GM12878 (cell line): ENCODE measurements around the gene RALGPS1. TPM values are rescaled to one million over a fixed set of nuclear protein-coding genes. Genes with fewer than 3 reads are reported as not detected.

Source experiments
- ATAC-seq: fragments of 200-7000 bp; cut with Tn5 transposase; 3 replicates; pipeline ENCODE4 v1.9.1; 2020; ENCODE audit warnings: mild to moderate bottlenecking, moderate library complexity
- BruUV-seq: library from RNA; stranded (reverse); fragments of 400-500 nt; replicated peaks from 2 replicates; lab custom pipeline; 2021; lab: Mats Ljungman, UMichigan
- CTCF ChIA-PET: fragments of 300-600 bp; sonication (Branson Sonifier 250); formaldehyde crosslinking; extraction: SDS; loops from one replicate; lab custom pipeline; 2021; ENCODE audit warnings: inconsistent platforms; lab: Yijun Ruan, JAX
- POLR2A ChIA-PET: fragments of 350-600 bp; formaldehyde crosslinking; extraction: SDS; loops from one replicate; lab custom pipeline; 2021; ENCODE audit warnings: inconsistent platforms; lab: Charles Lee
- RAD21 ChIA-PET: fragments of 300-600 bp; sonication (Branson Sonifier 250); formaldehyde crosslinking; loops from one replicate; lab custom pipeline; 2023; ENCODE audit warnings: antibody characterized with exemption; ENCODE audit not compliant: unreplicated experiment; lab: Charles Lee
- SMC1A ChIA-PET: fragments of 300-600 bp; sonication (Branson Sonifier 250); formaldehyde crosslinking; loops from one replicate; lab custom pipeline; 2023; ENCODE audit not compliant: unreplicated experiment, uncharacterized antibody; lab: Charles Lee
- DNase-seq: peaks from one replicate; pipeline ENCODE4 v3.0.0-alpha.2; 2011; ENCODE audit warnings: low read depth, low spot score
- FAIRE-seq: peaks from 3 replicates; lab custom pipeline; 2011; peaks lifted over from hg19 to GRCh38; lab: Jason Lieb, UNC
- H2AFZ ChIP-seq: 2 replicates; pipeline ENCODE4 v1.6.0; 2011; ENCODE audit warnings: low read depth, low read length, control low read depth; ENCODE audit not compliant: control insufficient read depth
- H3K27ac ChIP-seq: 2 replicates; pipeline ENCODE4 v1.5.1; 2011; ENCODE audit warnings: control low read depth; ENCODE audit not compliant: control insufficient read depth, insufficient read depth
- H3K27me3 ChIP-seq, 2 experiments: replicated peaks in 1 of 2; 2 replicates each; pipeline versions ENCODE4 v1.6.0 to v1.6.1; 2011; ENCODE audit warnings: low read length in 1 of 2; ENCODE audit not compliant: control insufficient read depth in 2 of 2, insufficient read depth in 2 of 2
- H3K36me3 ChIP-seq, 2 experiments: 2 replicates each; pipeline ENCODE4 v1.5.1; 2011; ENCODE audit warnings: low read length in 1 of 2; ENCODE audit not compliant: control insufficient read depth in 2 of 2, insufficient read depth in 2 of 2
- H3K4me1 ChIP-seq: 2 replicates; pipeline ENCODE4 v1.6.1; 2011; ENCODE audit warnings: mild to moderate bottlenecking, low read length, moderate library complexity, mixed read lengths; ENCODE audit not compliant: control insufficient read depth, insufficient read depth
- H3K4me2 ChIP-seq: 2 replicates; pipeline ENCODE4 v1.6.0; 2011; ENCODE audit warnings: control low read depth; ENCODE audit not compliant: control insufficient read depth, insufficient read depth
- H3K4me3 ChIP-seq: fragments of 200-600 bp; sonication (generic); 2 replicates; pipeline ENCODE4 v1.5.1; 2016
- H3K79me2 ChIP-seq: 2 replicates; pipeline ENCODE4 v1.6.0; 2011; ENCODE audit warnings: low read length; ENCODE audit not compliant: control insufficient read depth, insufficient read depth
- H3K9ac ChIP-seq: 2 replicates; pipeline ENCODE4 v1.8.0; 2011; ENCODE audit warnings: low read length, control low read depth, mixed read lengths; ENCODE audit not compliant: control insufficient read depth, insufficient read depth
- H3K9me3 ChIP-seq: replicated peaks from 3 replicates; pipeline ENCODE4 v1.5.1; 2011; ENCODE audit warnings: mild to moderate bottlenecking, low read length; ENCODE audit not compliant: control insufficient read depth, insufficient read depth
- H4K20me1 ChIP-seq: 2 replicates; pipeline ENCODE4 v1.6.0; 2011; ENCODE audit not compliant: control insufficient read depth, insufficient read depth
- ASH2L ChIP-seq: fragments of 300-600, 200-600 bp; sonication (generic); IDR thresholded peaks from 2 replicates; pipeline ENCODE4 v1.6.1; 2017; ENCODE audit warnings: low read depth, mild to moderate bottlenecking, borderline replicate concordance
- CREB1 ChIP-seq: IDR thresholded peaks from 2 replicates; pipeline ENCODE4 v1.6.1; 2012; ENCODE audit warnings: low read depth, mild to moderate bottlenecking, inconsistent platforms
- CUX1 ChIP-seq: IDR thresholded peaks from 2 replicates; pipeline ENCODE4 v1.6.1; 2012; ENCODE audit warnings: improper control_type of control experiment, low read depth, low read length; ENCODE audit not compliant: insufficient replicate concordance
- DPF2 ChIP-seq: fragments of 450-650 bp; IDR thresholded peaks from 2 replicates; pipeline ENCODE4 v1.6.1; 2017; ENCODE audit warnings: mild to moderate bottlenecking
- HDAC2 ChIP-seq: fragments of 200-600 bp; sonication (generic); IDR thresholded peaks from 2 replicates; pipeline ENCODE4 v1.6.1; 2017
- IKZF1 ChIP-seq: fragments of 450-650 bp; conservative IDR thresholded peaks from 2 replicates; pipeline ENCODE4 v1.6.1; 2017; ENCODE audit warnings: antibody characterized with exemption, mild to moderate bottlenecking
- IRF3 ChIP-seq: fragments of 450-650 bp; IDR thresholded peaks from 2 replicates; pipeline ENCODE4 v1.6.1; 2014; ENCODE audit warnings: mild to moderate bottlenecking
- IRF4 ChIP-seq: IDR thresholded peaks from 2 replicates; pipeline ENCODE4 v1.6.1; 2011; ENCODE audit warnings: low read depth, low read length
- MLLT1 ChIP-seq: fragments of 450-650 bp; IDR thresholded peaks from 2 replicates; pipeline ENCODE4 v1.6.1; 2016; ENCODE audit warnings: mild to moderate bottlenecking
- MTA2 ChIP-seq: fragments of 450-650 bp; IDR thresholded peaks from 2 replicates; pipeline ENCODE4 v1.6.1; 2016; ENCODE audit warnings: low read depth, mild to moderate bottlenecking, moderate library complexity
- POLR2AphosphoS5 ChIP-seq: IDR thresholded peaks from 2 replicates; pipeline ENCODE4 v1.6.1; 2011; ENCODE audit warnings: mild to moderate bottlenecking, low read length, inconsistent platforms
- RAD51 ChIP-seq: fragments of 450-650 bp; IDR thresholded peaks from 2 replicates; pipeline ENCODE4 v1.6.1; 2016; ENCODE audit warnings: moderate library complexity, mild to moderate bottlenecking, inconsistent platforms
- STAT1 ChIP-seq: fragments of 450-650 bp; conservative IDR thresholded peaks from 2 replicates; pipeline ENCODE4 v1.6.1; 2014; ENCODE audit warnings: antibody characterized with exemption, mild to moderate bottlenecking
- TAF1 ChIP-seq: IDR thresholded peaks from 2 replicates; pipeline ENCODE4 v1.6.1; 2011; ENCODE audit warnings: mild to moderate bottlenecking, low read depth, low read length, borderline replicate concordance
- TARDBP ChIP-seq: IDR thresholded peaks from 2 replicates; pipeline ENCODE4 v1.6.1; 2016; ENCODE audit warnings: borderline replicate concordance
- ZZZ3 ChIP-seq: IDR thresholded peaks from 2 replicates; pipeline ENCODE4 v1.6.1; 2011; ENCODE audit warnings: low read depth; ENCODE audit not compliant: control insufficient read depth, insufficient read length
- WGBS: methylation state at CpG from one replicate; pipeline ENCODE4 v1.1.6; 2016; ENCODE audit warnings: low lambda C conversion rate; ENCODE audit not compliant: insufficient replicate concordance, insufficient coverage; ENCODE audit errors: missing lambda C conversion rate; 5-methylcytosine and 5-hydroxymethylcytosine counted together
- in situ Hi-C: fragments of 300-500 bp; cut with MboI; formaldehyde crosslinking; loops from 9 replicates; pipeline ENCODE4 v1.14.3; 2018; ENCODE audit warnings: mixed read lengths
- intact Hi-C: fragments of 100-400 bp; cut with micrococcal nuclease; formaldehyde crosslinking; loops from one replicate; pipeline ENCODE4 v1.14.2; 2022; ENCODE audit not compliant: unreplicated experiment
- polyA plus RNA-seq, 11 experiments: library from polyadenylated mRNA; depleted of rRNA in 4 of 11; unstranded in 6 of 11; stranded (reverse) in 5 of 11; fragments of >200 nt; fragmentation: Nextera tagmentation in 4 of 11; fragmentation: Illumina TruSeq in 1 of 11; extraction: Ambion mirVana in 4 of 11; extraction: Trizol in 1 of 11; gene quantifications; 1 replicate in 1 of 11; 2 replicates in 10 of 11; pipeline versions ENCODE4 v1.2.1 to v1.2.3, GENCODE V29; 2011 to 2016; ENCODE audit warnings: inconsistent platforms in 2 of 11, missing spikeins in 2 of 11, low read depth in 1 of 11
- total RNA-seq, 4 experiments: library from RNA; depleted of rRNA in 3 of 4; stranded (reverse); fragments of >200 nt in 3 of 4; fragmentation: Illumina TruSeq in 1 of 4; extraction: Trizol in 1 of 4; gene quantifications; 2 replicates each; pipeline versions ENCODE4 v1.2.1 to v1.2.3, GENCODE V29; 2013 to 2021

The RALGPS1 gene
- total and polyA plus RNA-seq, 10 of the 15 experiments (the other 5 are each of a cell fraction or from before 2014, with no cell fraction given), result 0.13 to 5.6 (median 2.7) TPM

- H3K4me2 ChIP-seq, result peak overlapping the region; percentile 35; the same call in 1 of the 2 replicates
- ATAC-seq (peak; percentile 92), DNase-seq (peak; percentile 13), FAIRE-seq (no peak)
- 0 out of 2 replicates have a peak overlapping the region, but pooled peaks have one; percentile 8 for H3K27ac ChIP-seq
- ChIA-PET SMC1A (interaction anchor here (0.7 to 3.6 kb wide), 17 partner anchors 8 to 225 kb away, joined by 3 to 23 read pairs (median 4); no protein-coding TSS in a partner anchor), RAD21 (interaction anchor here (0.9 to 3.0 kb wide), 6 partner anchors 9 to 225 kb away, joined by 3 to 12 read pairs (median 6); no protein-coding TSS in a partner anchor), POLR2A (interaction anchor here (0.7 kb wide), 1 partner anchor 202 kb away, joined by 4 read pairs; no protein-coding TSS in a partner anchor), CTCF (interaction anchor here (1.0 to 2.9 kb wide), 5 partner anchors 8 to 241 kb away, joined by 3 to 8 read pairs (median 3); no protein-coding TSS in a partner anchor)
- WGBS, result 8% methylated on average over 10 of the region's 10 CpGs
- intact Hi-C loops (no loop called here), in situ Hi-C loops (no loop called here)
- peaks cover 5% of the 10 kb centered on the region; the same call in 1 of the 2 replicates for H3K4me1 ChIP-seq
- no peaks in the 10 kb centered on the region for H3K9me3 ChIP-seq
- BruUV-seq, result no TSS peak
- no peak overlapping the region for H3K9ac ChIP-seq
- no peaks in the 10 kb centered on the region for H4K20me1 ChIP-seq
- H3K36me3 ChIP-seq, result no peaks in the 10 kb centered on the region; a peak in 1 of 4 replicates
- H3K27me3 ChIP-seq, result no peaks in the 10 kb centered on the region
- no peak overlapping the region for H2AFZ ChIP-seq
- no peaks in the 10 kb centered on the region for H3K79me2 ChIP-seq
- no peak overlapping the region for H3K4me3 ChIP-seq
- TF ChIP-seq CUX1, result no peak
- no peak for TF ChIP-seq TAF1
- no peak for TF ChIP-seq CREB1
- TF ChIP-seq ZZZ3, result no peak
- no peak for TF ChIP-seq POLR2AphosphoS5
- peak; percentile 42 for TF ChIP-seq IKZF1
- TF ChIP-seq MTA2, result peak; percentile 19; the same call in 1 of the 2 replicates
- TF ChIP-seq RAD51, result no peak
- TF ChIP-seq DPF2, result no peak
- no peak for TF ChIP-seq TARDBP
- no peak for TF ChIP-seq HDAC2
- no peak for TF ChIP-seq STAT1
- TF ChIP-seq IRF4, result 0 out of 2 replicates have a peak, but pooled peaks have one; percentile 17
- no peak for TF ChIP-seq IRF3
- no peak for TF ChIP-seq ASH2L
- no peak for TF ChIP-seq MLLT1
Measured at GRCh38 chr9:126973651-126974529, 59.3 kb downstream of the RALGPS1 start.
